Transverse colon (tissue), 3 donors: ENCODE data around the gene SMIM1.

Experiments used
- CTCF ChIP-seq, 5 experiments: fragments of 200-600 bp in 3 of 5; fragments of 450-650 bp in 2 of 5; sonication (generic) in 3 of 5; IDR thresholded peaks; 1 replicate in 2 of 5; 2 replicates in 3 of 5; pipeline ENCODE4 v1.5.1; 2016 to 2017; ENCODE audit warnings: antibody characterized with exemption in 5 of 5, inconsistent platforms in 3 of 5, mild to moderate bottlenecking in 2 of 5, moderate library complexity in 1 of 5
- EP300 ChIP-seq: sonication (generic); formaldehyde crosslinking; IDR thresholded peaks from one replicate; pipeline ENCODE4 v1.6.1; 2017; ENCODE audit warnings: antibody characterized with exemption, low read depth

- no peak for TF ChIP-seq CTCF (IDR thresholded peaks at IDR 0.05)
- no peak for TF ChIP-seq EP300
Measured at GRCh38 chr1:3759796-3760195, 12.8 kb upstream of the SMIM1 start.
